Measurements from ENCODE around the gene MAGI2. TPM values are rescaled to one million over a fixed set of nuclear protein-coding genes. Genes with fewer than 3 reads are reported as not detected.
A peak's percentile ranks its signal among the peaks of the same experiment; 100 is the strongest.

The MAGI2 gene
- total and polyA plus RNA-seq, 2 of the 13 experiments (the other 11 are each of a cell fraction or from before 2014, with no cell fraction given) = 1.5 to 3.8 TPM

DNA sequence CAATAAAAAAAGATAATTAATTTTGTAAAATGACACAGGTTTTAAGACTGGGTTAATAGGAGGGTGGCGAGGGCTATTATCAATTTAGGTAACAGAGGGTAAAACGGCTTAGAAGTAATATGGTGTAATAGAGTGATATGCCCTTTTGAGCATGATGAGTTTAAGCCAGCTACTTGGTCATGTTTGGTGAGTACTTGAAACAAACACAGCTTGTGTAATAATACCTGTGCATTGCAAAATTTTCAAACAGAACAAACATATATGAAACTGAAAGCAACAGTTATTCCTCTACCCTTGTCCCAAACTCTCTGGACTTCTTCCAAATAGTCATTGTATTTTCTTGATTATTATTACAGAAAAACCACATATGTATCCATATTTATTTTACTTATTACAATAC lies 241.7 kb downstream of the MAGI2 start (continued):
- TF ChIP-seq SRSF1 (optimal IDR thresholded peaks at IDR 0.05; ENCODE audit: low read depth, low read length) (no peak), MED1 (CRISPR knock-in tag; IDR thresholded peaks at IDR 0.05) (0 out of 2 replicates have a peak, but pooled peaks have one; percentile 14), ZNF609 (CRISPR knock-in tag; IDR thresholded peaks at IDR 0.05; ENCODE audit: borderline replicate concordance) (no peak), ZNF20 (CRISPR knock-in tag; IDR thresholded peaks at IDR 0.05) (peak; percentile 99), ZNF644 (CRISPR knock-in tag; IDR thresholded peaks at IDR 0.05; ENCODE audit: low read depth) (0 out of 2 replicates have a peak, but pooled peaks have one; percentile 37)

GRCh38 chr7:79199961-79200360 lies 253.5 kb downstream of the MAGI2 start:
- POLR2A ChIA-PET = no interaction called here
- Histone ChIP-seq H3K9ac (ENCODE audit: insufficient read depth, low read depth, low read length) (no peak overlapping the region), H3K27ac (ENCODE audit: extremely low read length, insufficient read depth, low read length) (no peak overlapping the region), H3K27me3 (ENCODE audit: control insufficient read depth in 1 of 2, insufficient read depth in 2 of 2, low read length in 2 of 2) (no peaks in the 10 kb centered on the region), H3K4me1 (ENCODE audit: insufficient read depth, low read length) (no peaks in the 10 kb centered on the region), H2AFZ (ENCODE audit: low read length) (no peak overlapping the region), H3K36me3 (replicated peaks in 1 of 2; ENCODE audit: control insufficient read depth in 1 of 2, insufficient read depth in 2 of 2, low read length in 2 of 2) (no peaks in the 10 kb centered on the region), H4K20me1 (ENCODE audit: insufficient read depth, low read length) (no peaks in the 10 kb centered on the region), H3K79me2 (ENCODE audit: insufficient read depth, low read length) (no peaks in the 10 kb centered on the region), H3K4me2 (ENCODE audit: low read depth, low read length) (no peak overlapping the region), H3K4me3 (replicated peaks in 1 of 3; ENCODE audit: insufficient read depth in 1 of 3, low read depth in 2 of 3, low read length in 3 of 3) (no peak overlapping the region), H3K9me3 (ENCODE audit: low read length) (no peaks in the 10 kb centered on the region)
- no peak for DNase-seq (ENCODE audit: low spot score)
- 95% methylated on average over 2 of the region's 2 CpGs for WGBS (ENCODE audit: low lambda C conversion rate)
- BruUV-seq (replicated peaks) = no TSS peak
- CTCF ChIA-PET (ENCODE audit: low intra/inter-chr PET ratio, low total read pairs) = no interaction called here
- in situ Hi-C loops (cut with HindIII; ENCODE audit: extremely low pct_ligation_motif_present, low pct_unique_long_range_greater_than_20kb) = no loop called here
- FAIRE-seq = no peak
- intact Hi-C loops (cut with micrococcal nuclease; ENCODE audit: unreplicated experiment) = no loop called here
- ATAC-seq = no peak
- no peak for TF ChIP-seq CHD4 (IDR thresholded peaks at IDR 0.05; ENCODE audit: borderline replicate concordance, low read length)
- no peak for TF ChIP-seq ZNF879 (CRISPR knock-in tag; IDR thresholded peaks at IDR 0.05)
- no peak for TF ChIP-seq ELF3 (CRISPR knock-in tag; IDR thresholded peaks at IDR 0.05)
- no peak for TF ChIP-seq ZNF232 (CRISPR knock-in tag; IDR thresholded peaks at IDR 0.05; ENCODE audit: borderline replicate concordance)
- no peak for TF ChIP-seq MTF2 (CRISPR knock-in tag; IDR thresholded peaks at IDR 0.05; ENCODE audit: borderline replicate concordance)
- TF ChIP-seq ZNF136 (CRISPR knock-in tag; IDR thresholded peaks at IDR 0.05; ENCODE audit: low read depth) = no peak
- no peak for TF ChIP-seq ZNF674 (CRISPR knock-in tag; IDR thresholded peaks at IDR 0.05; ENCODE audit: low read depth)
- TF ChIP-seq ZIK1 (CRISPR knock-in tag; IDR thresholded peaks at IDR 0.05; ENCODE audit: borderline replicate concordance, low read depth) = no peak
- TF ChIP-seq SRY (CRISPR knock-in tag; IDR thresholded peaks at IDR 0.05) = no peak
- no peak for TF ChIP-seq CENPX (CRISPR knock-in tag; IDR thresholded peaks at IDR 0.05)
- TF ChIP-seq, protein P1, sequence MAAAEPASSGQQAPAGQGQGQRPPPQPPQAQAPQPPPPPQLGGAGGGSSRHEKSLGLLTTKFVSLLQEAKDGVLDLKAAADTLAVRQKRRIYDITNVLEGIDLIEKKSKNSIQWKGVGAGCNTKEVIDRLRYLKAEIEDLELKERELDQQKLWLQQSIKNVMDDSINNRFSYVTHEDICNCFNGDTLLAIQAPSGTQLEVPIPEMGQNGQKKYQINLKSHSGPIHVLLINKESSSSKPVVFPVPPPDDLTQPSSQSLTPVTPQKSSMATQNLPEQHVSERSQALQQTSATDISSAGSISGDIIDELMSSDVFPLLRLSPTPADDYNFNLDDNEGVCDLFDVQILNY (CRISPR knock-in tag; conservative IDR thresholded peaks at IDR 0.05) = no peak
- TF ChIP-seq YEATS2 (CRISPR knock-in tag; IDR thresholded peaks at IDR 0.05; ENCODE audit: borderline replicate concordance) = no peak
- no peak for TF ChIP-seq IRX3 (CRISPR knock-in tag; IDR thresholded peaks at IDR 0.05; ENCODE audit: borderline replicate concordance, low read depth)
- no peak for TF ChIP-seq JARID2 (CRISPR knock-in tag; IDR thresholded peaks at IDR 0.05; ENCODE audit: insufficient replicate concordance)
- no peak for TF ChIP-seq ZNF652 (CRISPR knock-in tag; IDR thresholded peaks at IDR 0.05; ENCODE audit: borderline replicate concordance, low read depth)
